Amniotic epithelial cell (primary cell): ENCODE results near the gene DNASE2B.

Experiments used
- DNase-seq: peaks from one replicate; pipeline ENCODE4 v3.0.0-alpha.2; 2010; ENCODE audit warnings: low read depth

DNASE2B gene

GRCh38 chr1:84374991-84375696 is 23.1 kb upstream of the DNASE2B start:
- DNase-seq, result peak; percentile 76

GRCh38 chr1:84376000-84376910 is 22.0 kb upstream of the DNASE2B start:
- DNase-seq, result no peak

- DNase-seq, result peak; percentile 81
Measured at GRCh38 chr1:84377480-84378095, 20.7 kb upstream of the DNASE2B start.

GRCh38 chr1:84379138-84379916 is 19.0 kb upstream of the DNASE2B start:
- DNase-seq, result peak; percentile 95

GRCh38 chr1:84379917-84380180 is 18.4 kb upstream of the DNASE2B start:
- no peak for DNase-seq

- DNase-seq, result peak; percentile 41
Measured at GRCh38 chr1:84382127-84382526, 16.2 kb upstream of the DNASE2B start.

GRCh38 chr1:84385347-84385746 is 12.9 kb upstream of the DNASE2B start:
- no peak for DNase-seq

GRCh38 chr1:84386716-84387479 is 11.4 kb upstream of the DNASE2B start:
- DNase-seq, result no peak

GRCh38 chr1:84387480-84388163 is 10.7 kb upstream of the DNASE2B start:
- DNase-seq, result no peak

GRCh38 chr1:84390226-84390625 is 8.1 kb upstream of the DNASE2B start:
- DNase-seq, result no peak

- no peak for DNase-seq
Measured at GRCh38 chr1:84401156-84401555, 2.9 kb downstream of the DNASE2B start.

- DNase-seq, result no peak
Measured at GRCh38 chr1:84402060-84402459, 3.8 kb downstream of the DNASE2B start.

- no peak for DNase-seq
Measured at GRCh38 chr1:84402501-84402900, 4.2 kb downstream of the DNASE2B start.

- no peak for DNase-seq
Measured at GRCh38 chr1:84403347-84403746, 5.1 kb downstream of the DNASE2B start.

GRCh38 chr1:84406346-84406861 is 8.1 kb downstream of the DNASE2B start:
- peak; percentile 78 for DNase-seq

GRCh38 chr1:84407524-84407923 is 9.2 kb downstream of the DNASE2B start:
- DNase-seq, result no peak

GRCh38 chr1:84407958-84408422 is 9.7 kb downstream of the DNASE2B start:
- no peak for DNase-seq

GRCh38 chr1:84409888-84410287 is 11.6 kb downstream of the DNASE2B start:
- no peak for DNase-seq

GRCh38 chr1:84410328-84411095 is 12.2 kb downstream of the DNASE2B start:
- DNase-seq, result no peak
